Measurements from ENCODE around the gene TRAP1. TPM values are rescaled to one million over a fixed set of nuclear protein-coding genes. Genes with fewer than 3 reads are reported as not detected.

TRAP1 gene
- total RNA-seq, 1 experiment from 2014 or later: 416 TPM

DNA sequence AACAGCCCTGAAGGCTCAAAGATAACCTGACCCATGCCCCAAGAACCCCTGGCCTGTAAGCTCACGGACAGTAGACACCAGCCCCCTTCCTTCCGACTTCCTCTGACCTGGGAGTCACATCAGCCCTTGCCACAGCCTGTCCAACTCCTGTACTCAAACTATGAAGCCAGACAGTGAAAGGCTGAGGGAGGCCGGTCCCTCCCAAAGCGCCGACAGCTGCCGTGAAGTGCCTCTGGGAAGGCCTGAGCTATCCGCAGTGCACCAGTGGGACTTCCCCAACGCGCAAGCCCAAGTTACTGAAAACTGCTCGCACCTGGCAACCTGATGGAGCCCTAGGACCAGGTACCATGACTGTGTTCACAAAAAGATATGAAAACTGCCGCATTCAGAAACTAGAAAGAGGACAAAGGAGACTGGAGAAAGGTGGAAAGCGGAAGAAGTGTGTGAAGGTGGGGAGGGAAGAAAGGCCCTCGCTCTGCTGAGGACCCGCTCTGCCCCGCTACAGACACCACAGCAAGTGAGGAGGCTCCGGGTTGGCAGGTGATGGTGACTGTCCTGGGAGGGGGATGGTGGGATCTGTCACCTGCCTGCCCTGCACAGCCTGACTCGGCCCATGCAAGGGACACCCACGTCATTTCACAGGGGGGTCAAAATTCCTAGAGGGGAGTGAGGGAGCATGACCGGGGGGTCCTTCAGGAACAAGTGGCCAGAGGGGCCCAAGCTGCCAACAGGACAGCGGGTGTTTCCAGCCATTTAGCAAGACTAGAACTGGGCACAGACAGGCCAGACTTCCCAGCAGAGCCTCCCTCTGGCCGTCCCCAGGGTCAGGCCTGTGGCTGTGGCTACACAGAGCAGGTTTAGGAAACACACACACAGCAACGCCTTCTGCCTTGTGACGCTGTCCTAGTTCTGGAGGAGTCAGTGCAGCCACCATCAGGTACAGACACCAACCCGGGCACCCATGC lies 13.1 kb upstream of the TRAP1 start:
- Histone ChIP-seq H3K27ac (ENCODE audit: low read depth, low read length) (no peak overlapping the region), H3K4me2 (ENCODE audit: low read length) (no peak overlapping the region), H4K20me1 (ENCODE audit: insufficient read depth) (no peaks in the 10 kb centered on the region), H3K79me2 (ENCODE audit: insufficient read depth, low read length) (no peaks in the 10 kb centered on the region), H3K27me3 (ENCODE audit: insufficient read depth, low read length) (no peaks in the 10 kb centered on the region), H3K9ac (ENCODE audit: low read length) (no peak overlapping the region), H3K4me3 (replicated peaks in 1 of 2; ENCODE audit: low read depth in 1 of 2, low read length in 2 of 2) (no peak overlapping the region), H2AFZ (ENCODE audit: low read depth, low read length, poor library complexity, severe bottlenecking) (no peak overlapping the region), H3K36me3 (ENCODE audit: control insufficient read depth in 1 of 2, insufficient read depth in 2 of 2, low read length in 2 of 2) (peaks cover 17 to 19% of the 10 kb centered on the region in 2 experiments; a peak in 3 of 4 replicates), H3K4me1 (ENCODE audit: control insufficient read depth in 1 of 2, insufficient read depth in 2 of 2, low read length in 2 of 2) (no peaks in the 10 kb centered on the region), H3K9me2 (ENCODE audit: insufficient read depth) (no peaks in the 10 kb centered on the region), H3K9me3 (ENCODE audit: control insufficient read depth in 1 of 2, insufficient read depth in 1 of 2, low read depth in 1 of 2, low read length in 2 of 2) (no peaks in the 10 kb centered on the region)
- intact Hi-C loops (cut with micrococcal nuclease): no loop called here
- ChIA-PET POLR2A (no interaction called here), RAD21 (ENCODE audit: low non-redundant PET in 1 of 2, low total read pairs in 2 of 2, uncharacterized antibody in 2 of 2, unreplicated experiment in 2 of 2) (no interaction called here), CTCF (no interaction called here)
- TF ChIP-seq ZFX (IDR thresholded peaks at IDR 0.05): no peak
- no peak for TF ChIP-seq SIN3A (IDR thresholded peaks at IDR 0.05; ENCODE audit: low read depth)
- no peak for TF ChIP-seq TCF7L2 (IDR thresholded peaks at IDR 0.05; ENCODE audit: borderline replicate concordance, extremely low read depth, insufficient read depth, insufficient read length)
- no peak for TF ChIP-seq POLR2A (IDR thresholded peaks at IDR 0.05; ENCODE audit: borderline replicate concordance, extremely low read depth, insufficient read depth, insufficient read length)
- TF ChIP-seq ZNF274 (IDR thresholded peaks at IDR 0.05; ENCODE audit: low read depth, low read length): no peak
- TF ChIP-seq EZH2 (IDR thresholded peaks at IDR 0.05): no peak
- TF ChIP-seq FOSL1 (IDR thresholded peaks at IDR 0.05; ENCODE audit: low read depth): no peak
- TF ChIP-seq ELF1 (IDR thresholded peaks at IDR 0.05; ENCODE audit: borderline replicate concordance, low read depth): no peak
- TF ChIP-seq SP1 (IDR thresholded peaks at IDR 0.05; ENCODE audit: low read depth): no peak
- DNase-seq (ENCODE audit: low read depth, low spot score) (no peak), ATAC-seq (no peak)
- BruUV-seq (replicated peaks): no TSS peak
